GM10266 (cell line): Measurements from ENCODE around the gene GLP2R.

ENCODE experiments used
- DNase-seq: peaks from one replicate; pipeline ENCODE4 v3.0.0; 2012; ENCODE audit errors: extremely low spot score
- CTCF ChIP-seq: IDR thresholded peaks from 2 replicates; pipeline ENCODE4 v1.5.1; 2012; ENCODE audit warnings: mild to moderate bottlenecking, low read depth; ENCODE audit not compliant: control insufficient read depth, insufficient read depth; ENCODE audit errors: missing control alignments

The GLP2R gene

GRCh38 chr17:9850151-9850550 is 24.4 kb downstream of the GLP2R start:
- no peak for TF ChIP-seq CTCF
- DNase-seq = no peak

GRCh38 chr17:9854255-9854654 is 28.5 kb downstream of the GLP2R start:
- TF ChIP-seq CTCF = no peak
- no peak for DNase-seq

GRCh38 chr17:9855036-9855435 is 29.3 kb downstream of the GLP2R start:
- no peak for DNase-seq
- TF ChIP-seq CTCF = no peak

GRCh38 chr17:9859781-9860180 is 34.1 kb downstream of the GLP2R start:
- no peak for TF ChIP-seq CTCF

GRCh38 chr17:9860851-9861250 is 35.1 kb downstream of the GLP2R start:
- DNase-seq = no peak
- TF ChIP-seq CTCF = no peak

More at GRCh38 chr17:9859781-9860180, 34.1 kb downstream of the GLP2R start:
- DNase-seq = no peak

- DNase-seq = no peak
- no peak for TF ChIP-seq CTCF
Measured at GRCh38 chr17:9862220-9862619, 36.5 kb downstream of the GLP2R start.

GRCh38 chr17:9862949-9863348 is 37.2 kb downstream of the GLP2R start:
- no peak for TF ChIP-seq CTCF
- no peak for DNase-seq
